Right lobe of liver (tissue), 4 donors: ENCODE data around the gene CBX7.
"Not testable (repeated sequence)": the region's sequence is repeated elsewhere in the genome, so short reads cannot be mapped to it uniquely, and the experiment has no call there.

ENCODE experiments used
- POLR2A ChIP-seq: fragments of 450-650 bp; IDR thresholded peaks from one replicate; pipeline ENCODE4 v1.6.1; 2017; ENCODE audit warnings: antibody characterized with exemption, mild to moderate bottlenecking
- TF ChIP-seq, protein P1 (sequence below), 4 donors: fragments of 200-600 bp in 3 of 4; fragments of 450-650 bp in 1 of 4; IDR thresholded peaks; one replicate each; pipeline versions ENCODE4 v1.5.1 to v1.8.0; 2016 to 2022; ENCODE audit warnings: antibody characterized with exemption in 4 of 4, mild to moderate bottlenecking in 2 of 4
- donor health status: DM: no; HTN: no; CAD: no.
- donor health status: DM: no; HTN: no; CAD: no.
- donor health status: DM: no; HTN: yes; CAD: no.

GRCh38 chr22:39172265-39173049 lies 20.0 kb upstream of the CBX7 start:
- TF ChIP-seq, protein P1, sequence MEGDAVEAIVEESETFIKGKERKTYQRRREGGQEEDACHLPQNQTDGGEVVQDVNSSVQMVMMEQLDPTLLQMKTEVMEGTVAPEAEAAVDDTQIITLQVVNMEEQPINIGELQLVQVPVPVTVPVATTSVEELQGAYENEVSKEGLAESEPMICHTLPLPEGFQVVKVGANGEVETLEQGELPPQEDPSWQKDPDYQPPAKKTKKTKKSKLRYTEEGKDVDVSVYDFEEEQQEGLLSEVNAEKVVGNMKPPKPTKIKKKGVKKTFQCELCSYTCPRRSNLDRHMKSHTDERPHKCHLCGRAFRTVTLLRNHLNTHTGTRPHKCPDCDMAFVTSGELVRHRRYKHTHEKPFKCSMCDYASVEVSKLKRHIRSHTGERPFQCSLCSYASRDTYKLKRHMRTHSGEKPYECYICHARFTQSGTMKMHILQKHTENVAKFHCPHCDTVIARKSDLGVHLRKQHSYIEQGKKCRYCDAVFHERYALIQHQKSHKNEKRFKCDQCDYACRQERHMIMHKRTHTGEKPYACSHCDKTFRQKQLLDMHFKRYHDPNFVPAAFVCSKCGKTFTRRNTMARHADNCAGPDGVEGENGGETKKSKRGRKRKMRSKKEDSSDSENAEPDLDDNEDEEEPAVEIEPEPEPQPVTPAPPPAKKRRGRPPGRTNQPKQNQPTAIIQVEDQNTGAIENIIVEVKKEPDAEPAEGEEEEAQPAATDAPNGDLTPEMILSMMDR (IDR thresholded peaks at IDR 0.05), result not testable (repeated sequence)
- TF ChIP-seq POLR2A, result not testable (repeated sequence)
